ENCODE measurements around the gene PIK3CA. TPM values are rescaled to one million over a fixed set of nuclear protein-coding genes. Genes with fewer than 3 reads are reported as not detected.
A peak's percentile ranks its signal among the peaks of the same experiment; 100 is the strongest.

The PIK3CA gene
- total RNA-seq, 1 experiment from 2014 or later = 19.8 TPM

GRCh38 chr3:179186426-179186825 is 38.3 kb downstream of the PIK3CA start:
- H3K9me3 ChIP-seq (ENCODE audit: low read depth, low read length, poor library complexity, severe bottlenecking) = no peaks in the 10 kb centered on the region
- no peaks in the 10 kb centered on the region for H3K27me3 ChIP-seq (replicated peaks; ENCODE audit: insufficient read depth, low read depth, low read length, poor library complexity)
- intact Hi-C loops (cut with micrococcal nuclease; ENCODE audit: unreplicated experiment) = no loop called here
- H3K4me3 ChIP-seq (ENCODE audit: low read depth, low read length, poor library complexity, severe bottlenecking) = no peak overlapping the region
- no peak for DNase-seq (ENCODE audit: low spot score)
- H3K4me1 ChIP-seq (ENCODE audit: insufficient read depth, low read length, poor library complexity, severe bottlenecking) = peaks cover 32% of the 10 kb centered on the region
- ChIA-PET CTCF (interaction anchor here (0.5 kb wide), 1 partner anchor 39 kb away, joined by 3 read pairs; no protein-coding TSS in a partner anchor), POLR2A (ENCODE audit: low non-redundant PET) (interaction anchor here (0.7 kb wide), 1 partner anchor 75 kb away, joined by 3 read pairs; no protein-coding TSS in a partner anchor)
- H3K36me3 ChIP-seq (ENCODE audit: insufficient read depth, low read length, poor library complexity, severe bottlenecking) = no peaks in the 10 kb centered on the region
- H3K27ac ChIP-seq (ENCODE audit: low read depth, low read length, poor library complexity, severe bottlenecking) = no peak overlapping the region
- no TSS peak for BruUV-seq (replicated peaks)
- TF ChIP-seq CTCF (conservative IDR thresholded peaks at IDR 0.05; ENCODE audit: low read depth, low read length) (no peak), EZH2 (IDR thresholded peaks at IDR 0.05; ENCODE audit: borderline replicate concordance, low read depth, low read length, poor library complexity, severe bottlenecking) (no peak)

GRCh38 chr3:179189759-179190158 is 41.6 kb downstream of the PIK3CA start:
- peak; percentile 44 for DNase-seq (ENCODE audit: low spot score)
- CTCF ChIA-PET = no interaction called here
- no peaks in the 10 kb centered on the region for H3K9me3 ChIP-seq (ENCODE audit: low read depth, low read length, poor library complexity, severe bottlenecking)
- H3K27ac ChIP-seq (ENCODE audit: low read depth, low read length, poor library complexity, severe bottlenecking) = peak overlapping the region; percentile 4
- H3K27me3 ChIP-seq (replicated peaks; ENCODE audit: insufficient read depth, low read depth, low read length, poor library complexity) = no peaks in the 10 kb centered on the region
- TF ChIP-seq EZH2 (IDR thresholded peaks at IDR 0.05; ENCODE audit: borderline replicate concordance, low read depth, low read length, poor library complexity, severe bottlenecking) = no peak
- TF ChIP-seq CTCF (conservative IDR thresholded peaks at IDR 0.05; ENCODE audit: low read depth, low read length) = no peak
- intact Hi-C loops (cut with micrococcal nuclease; ENCODE audit: unreplicated experiment) = no loop called here
- no peaks in the 10 kb centered on the region for H3K36me3 ChIP-seq (ENCODE audit: insufficient read depth, low read length, poor library complexity, severe bottlenecking)
- POLR2A ChIA-PET (ENCODE audit: low non-redundant PET) = no interaction called here
- H3K4me3 ChIP-seq (ENCODE audit: low read depth, low read length, poor library complexity, severe bottlenecking) = no peak overlapping the region
- no TSS peak for BruUV-seq (replicated peaks)
- peaks cover 17% of the 10 kb centered on the region for H3K4me1 ChIP-seq (ENCODE audit: insufficient read depth, low read length, poor library complexity, severe bottlenecking)

GRCh38 chr3:179190581-179190980 is 42.4 kb downstream of the PIK3CA start:
- H3K27me3 ChIP-seq (replicated peaks; ENCODE audit: insufficient read depth, low read depth, low read length, poor library complexity) = no peaks in the 10 kb centered on the region
- intact Hi-C loops (cut with micrococcal nuclease; ENCODE audit: unreplicated experiment) = no loop called here
- no peak for TF ChIP-seq CTCF (conservative IDR thresholded peaks at IDR 0.05; ENCODE audit: low read depth, low read length)
- TF ChIP-seq EZH2 (IDR thresholded peaks at IDR 0.05; ENCODE audit: borderline replicate concordance, low read depth, low read length, poor library complexity, severe bottlenecking) = no peak
- no peaks in the 10 kb centered on the region for H3K9me3 ChIP-seq (ENCODE audit: low read depth, low read length, poor library complexity, severe bottlenecking)
- no TSS peak for BruUV-seq (replicated peaks)
- no peak for DNase-seq (ENCODE audit: low spot score)
- ChIA-PET POLR2A (ENCODE audit: low non-redundant PET) (interaction anchor here (0.6 kb wide), 1 partner anchor 182 kb away, joined by 5 read pairs; no protein-coding TSS in a partner anchor), CTCF (no interaction called here)
- H3K4me1 ChIP-seq (ENCODE audit: insufficient read depth, low read length, poor library complexity, severe bottlenecking) = peaks cover 17% of the 10 kb centered on the region
- H3K27ac ChIP-seq (ENCODE audit: low read depth, low read length, poor library complexity, severe bottlenecking) = peak overlapping the region; percentile 4
- H3K36me3 ChIP-seq (ENCODE audit: insufficient read depth, low read length, poor library complexity, severe bottlenecking) = no peaks in the 10 kb centered on the region
- no peak overlapping the region for H3K4me3 ChIP-seq (ENCODE audit: low read depth, low read length, poor library complexity, severe bottlenecking)

Measured in A673 (cell line).